LNCaP clone FGC (cell line): ENCODE measurements around the gene ANKRD52.
"Not testable (repeated sequence)": the region's sequence is repeated elsewhere in the genome, so short reads cannot be mapped to it uniquely, and the experiment has no call there.

Source experiments
- DNase-seq: peaks from one replicate; pipeline ENCODE4 v3.0.0-alpha.2; 2011; ENCODE audit warnings: low read depth
- H3K4me3 ChIP-seq: 2 replicates; pipeline ENCODE4 v1.5.1; 2011; ENCODE audit warnings: mild to moderate bottlenecking, low read depth, low read length, control low read depth
- TF ChIP-seq, protein P1 (sequence below): IDR thresholded peaks from 2 replicates; pipeline ENCODE4 v1.5.1; 2012; ENCODE audit warnings: mild to moderate bottlenecking; ENCODE audit not compliant: control insufficient read depth, insufficient read depth; ENCODE audit errors: extremely low read depth

The ANKRD52 gene

DNA sequence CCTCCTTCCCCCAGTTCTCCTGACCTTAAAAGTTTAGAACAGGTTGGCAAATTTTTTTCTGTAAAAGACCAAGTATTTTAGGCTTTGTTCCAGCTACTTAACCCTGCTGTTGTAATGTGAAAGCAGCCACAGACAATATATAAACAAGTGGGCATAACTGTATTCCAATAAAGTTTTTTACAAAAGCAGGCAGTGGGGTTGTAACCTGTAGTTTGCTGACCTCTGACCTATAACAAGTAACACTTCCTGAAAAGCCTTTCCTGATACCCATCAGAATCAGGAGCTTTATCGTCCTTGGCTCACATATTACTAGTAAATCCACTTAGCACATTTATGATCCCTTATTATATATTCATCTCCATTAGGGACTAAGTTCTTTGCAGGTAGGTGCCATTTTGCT is 55.8 kb downstream of the ANKRD52 start:
- TF ChIP-seq, protein P1, sequence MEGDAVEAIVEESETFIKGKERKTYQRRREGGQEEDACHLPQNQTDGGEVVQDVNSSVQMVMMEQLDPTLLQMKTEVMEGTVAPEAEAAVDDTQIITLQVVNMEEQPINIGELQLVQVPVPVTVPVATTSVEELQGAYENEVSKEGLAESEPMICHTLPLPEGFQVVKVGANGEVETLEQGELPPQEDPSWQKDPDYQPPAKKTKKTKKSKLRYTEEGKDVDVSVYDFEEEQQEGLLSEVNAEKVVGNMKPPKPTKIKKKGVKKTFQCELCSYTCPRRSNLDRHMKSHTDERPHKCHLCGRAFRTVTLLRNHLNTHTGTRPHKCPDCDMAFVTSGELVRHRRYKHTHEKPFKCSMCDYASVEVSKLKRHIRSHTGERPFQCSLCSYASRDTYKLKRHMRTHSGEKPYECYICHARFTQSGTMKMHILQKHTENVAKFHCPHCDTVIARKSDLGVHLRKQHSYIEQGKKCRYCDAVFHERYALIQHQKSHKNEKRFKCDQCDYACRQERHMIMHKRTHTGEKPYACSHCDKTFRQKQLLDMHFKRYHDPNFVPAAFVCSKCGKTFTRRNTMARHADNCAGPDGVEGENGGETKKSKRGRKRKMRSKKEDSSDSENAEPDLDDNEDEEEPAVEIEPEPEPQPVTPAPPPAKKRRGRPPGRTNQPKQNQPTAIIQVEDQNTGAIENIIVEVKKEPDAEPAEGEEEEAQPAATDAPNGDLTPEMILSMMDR = no peak
- DNase-seq = peak; percentile 63
- H3K4me3 ChIP-seq = no peak overlapping the region

DNA sequence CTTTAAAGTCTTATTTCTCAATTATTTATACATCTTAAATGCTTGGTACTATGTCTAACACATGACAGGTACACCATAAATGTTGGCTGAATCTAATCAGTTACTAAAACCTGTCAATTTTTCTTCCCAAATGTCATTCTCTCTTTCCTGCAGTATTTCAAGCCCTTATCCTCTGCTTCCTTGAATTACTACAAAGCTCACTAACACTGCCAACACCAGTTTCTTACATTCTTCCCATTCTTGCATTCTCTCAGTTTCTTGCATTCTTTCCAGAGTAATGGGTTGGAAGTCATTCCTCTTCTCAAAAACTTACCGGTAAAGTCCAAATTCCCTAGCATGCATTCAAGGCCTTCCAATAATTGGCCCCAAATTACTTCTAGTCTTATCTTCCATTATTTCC is 59.3 kb downstream of the ANKRD52 start:
- H3K4me3 ChIP-seq = no peak overlapping the region
- TF ChIP-seq, protein P1 = no peak
- no peak for DNase-seq

DNA sequence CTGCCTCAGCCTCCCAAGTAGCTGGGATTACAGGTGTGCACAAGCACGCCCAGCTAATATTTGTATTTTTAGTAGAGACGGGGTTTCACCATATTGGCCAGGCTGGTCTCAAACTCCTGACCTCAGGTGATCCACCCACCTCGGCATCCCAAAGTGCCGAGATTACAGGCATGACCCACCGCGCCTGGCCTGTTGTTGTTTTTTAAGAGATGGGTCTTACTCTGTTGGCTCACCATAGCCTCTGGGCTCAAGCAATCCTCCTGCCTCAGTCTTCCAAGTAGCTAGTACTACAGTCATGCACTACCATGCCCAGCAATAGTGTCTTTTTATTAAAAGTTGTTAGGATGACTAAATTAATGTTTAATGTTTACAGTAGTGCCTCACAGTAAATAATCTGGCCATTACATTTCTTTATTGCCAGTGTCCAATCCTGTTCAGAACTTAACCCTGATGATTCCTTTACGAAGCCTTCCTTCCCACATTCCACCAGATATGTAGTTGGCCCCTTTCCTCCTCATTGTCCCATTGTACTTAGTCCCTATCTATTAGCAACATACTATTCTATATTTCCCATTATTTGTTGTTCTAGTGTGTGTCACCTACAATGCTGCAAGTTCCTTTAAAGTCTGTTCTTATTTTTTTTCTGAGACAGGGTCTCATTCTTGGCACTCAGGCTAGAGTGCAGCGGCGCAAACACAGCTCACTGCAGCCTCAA is 60.1 kb downstream of the ANKRD52 start:
- TF ChIP-seq, protein P1 = no peak
- no peak for DNase-seq

DNA sequence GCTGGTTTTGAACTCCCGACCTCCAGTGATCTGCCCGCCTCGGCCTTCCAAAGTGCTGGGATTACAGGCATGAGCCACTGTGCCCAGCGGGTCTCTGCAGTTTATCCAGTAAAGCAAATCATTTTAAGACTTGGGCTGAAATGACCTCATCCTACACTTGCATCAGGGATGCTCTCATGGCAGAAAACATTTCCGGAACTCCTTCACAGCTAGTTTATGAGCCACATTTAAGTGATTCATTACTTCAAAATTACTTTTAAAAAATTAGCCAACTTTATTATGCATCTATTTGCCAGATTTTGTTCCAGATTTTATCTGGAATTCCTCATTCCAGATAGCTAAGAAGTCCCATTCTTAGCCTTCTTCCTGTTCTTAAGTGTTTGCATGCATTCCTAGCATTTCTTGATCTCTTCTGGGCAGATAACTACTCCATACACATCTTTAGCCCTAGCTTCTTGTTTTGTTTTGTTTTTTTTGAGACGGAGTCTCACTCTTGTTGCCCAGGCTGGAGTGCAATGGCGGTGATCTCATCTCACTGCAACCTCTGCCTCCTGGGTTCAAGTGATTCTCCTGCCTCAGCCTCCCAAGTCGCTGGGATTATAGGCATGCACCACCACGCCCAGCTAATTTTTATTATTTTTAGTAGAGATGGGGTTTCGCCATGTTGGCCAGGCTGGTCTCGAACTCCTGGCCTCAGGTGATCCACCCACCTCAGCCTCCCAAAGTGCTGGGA is 61.2 kb downstream of the ANKRD52 start:
- not testable (repeated sequence) for H3K4me3 ChIP-seq, DNase-seq

More for the DNA sequence above, 60.1 kb downstream of the ANKRD52 start:
- H3K4me3 ChIP-seq = no peak overlapping the region

DNA sequence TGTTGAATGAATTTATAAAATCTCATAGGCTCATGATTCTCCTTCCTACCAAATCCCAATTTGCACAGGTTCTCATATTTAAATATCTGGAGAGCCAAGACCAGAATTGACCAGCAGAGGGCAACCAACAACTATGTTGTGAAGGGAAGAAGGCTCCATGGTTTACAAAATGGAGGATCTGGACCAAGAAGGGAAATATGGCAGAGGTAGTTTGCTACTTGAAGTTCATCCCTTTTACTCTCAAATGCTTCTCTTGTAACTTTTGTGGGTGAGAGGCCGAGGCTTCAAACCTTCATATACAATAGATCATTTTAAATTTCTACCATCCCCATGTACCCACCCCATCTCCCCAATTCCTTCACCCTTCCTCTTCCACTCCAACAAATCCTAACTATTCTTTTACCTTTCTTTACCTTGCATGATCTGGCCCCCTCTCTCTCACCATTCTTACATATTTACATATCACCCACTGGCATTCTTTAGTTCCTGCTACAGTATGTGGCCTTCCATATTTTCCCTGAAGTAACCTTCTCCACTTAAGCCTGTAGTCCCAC is 65.1 kb downstream of the ANKRD52 start:
- TF ChIP-seq, protein P1 = peak; percentile 84
- peak; percentile 71 for DNase-seq
- no peak overlapping the region for H3K4me3 ChIP-seq

DNA sequence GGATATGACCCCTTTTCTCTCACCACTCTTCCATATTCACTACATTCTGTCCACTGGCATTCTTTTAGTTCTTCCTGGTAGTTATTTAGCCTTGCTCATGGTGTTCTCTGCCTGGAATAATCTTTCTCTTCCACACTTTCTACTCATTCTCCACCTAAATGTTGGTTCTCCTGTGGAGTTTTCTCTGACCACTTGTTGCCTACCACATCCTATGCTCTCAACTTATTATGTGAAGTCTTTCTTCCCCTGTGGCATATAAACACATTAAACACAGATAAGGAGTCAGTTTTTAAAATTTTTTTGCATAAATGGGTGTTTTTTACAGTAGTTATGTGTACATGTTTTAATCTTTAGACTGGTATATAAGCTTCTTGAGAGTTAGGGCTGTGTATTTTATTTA is 65.6 kb downstream of the ANKRD52 start:
- DNase-seq = no peak
- no peak overlapping the region for H3K4me3 ChIP-seq
- TF ChIP-seq, protein P1 = no peak

DNA sequence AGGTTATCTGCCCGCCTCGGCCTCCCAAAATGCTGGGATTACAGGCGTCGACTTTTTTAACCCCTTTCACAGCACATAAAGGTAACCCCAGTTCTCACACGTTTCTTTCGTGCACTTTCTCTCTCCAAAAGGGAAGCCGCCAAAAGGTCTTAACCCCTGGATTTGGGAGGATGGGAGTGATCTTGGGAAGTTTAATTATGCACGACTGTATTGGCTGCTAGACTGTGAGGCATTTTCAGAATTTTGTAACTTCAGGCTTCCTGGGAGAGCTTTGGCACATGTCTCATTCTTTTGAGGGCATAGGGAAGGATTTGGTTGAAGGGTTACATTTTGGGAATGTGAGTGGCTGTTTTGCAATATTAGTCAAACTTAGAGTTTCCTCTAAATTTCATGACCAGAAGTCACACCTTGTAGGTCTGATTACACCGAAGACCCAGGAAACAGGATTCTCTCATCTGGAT is 67.5 kb downstream of the ANKRD52 start:
- DNase-seq = no peak
- peak overlapping the region; percentile 74; the same call in 1 of the 2 replicates for H3K4me3 ChIP-seq
- TF ChIP-seq, protein P1 = no peak
